Psoas muscle (tissue), 8 donors: ENCODE measurements around the gene ABHD3. TPM values are rescaled to one million over a fixed set of nuclear protein-coding genes. Genes with fewer than 3 reads are reported as not detected.

Experiments
- ATAC-seq, 4 donors: fragments of 200-7000 bp; cut with Tn5 transposase; one replicate each; pipeline ENCODE4 v1.9.1; 2020; ENCODE audit warnings: moderate library complexity in 3 of 4, mild to moderate bottlenecking in 2 of 4
- DNase-seq, 2 donors: peaks; one replicate each; pipeline ENCODE4 v3.0.0-alpha.2; 2020
- H3K27ac ChIP-seq: fragments of 200-600 bp; one replicate; pipeline ENCODE4 v1.8.0; 2022
- H3K27me3 ChIP-seq, 3 donors: fragments of 200-600 bp in 1 of 3; one replicate each; pipeline versions ENCODE4 v1.6.1 to v1.8.0; 2013 to 2022; ENCODE audit warnings: low read length in 2 of 3, mild to moderate bottlenecking in 2 of 3, moderate library complexity in 1 of 3; ENCODE audit not compliant: insufficient read depth in 3 of 3
- H3K36me3 ChIP-seq, 2 donors: fragments of 200-600 bp in 1 of 2; one replicate each; pipeline versions ENCODE4 v1.6.1 to v1.8.0; 2013 to 2022; ENCODE audit warnings: low read depth in 1 of 2, mild to moderate bottlenecking in 1 of 2, moderate library complexity in 1 of 2; ENCODE audit not compliant: insufficient read depth in 1 of 2
- H3K4me1 ChIP-seq: fragments of 200-600 bp; one replicate; pipeline ENCODE4 v1.8.0; 2022
- H3K4me3 ChIP-seq: fragments of 200-600 bp; one replicate; pipeline ENCODE4 v1.8.0; 2022; ENCODE audit warnings: mild to moderate bottlenecking
- H3K9me3 ChIP-seq: fragments of 200-600 bp; one replicate; pipeline ENCODE4 v1.8.0; 2022
- WGBS, 3 donors: extraction: QIAGEN DNeasy Blood & Tissue Kit; methylation state at CpG; one replicate each; pipeline versions ENCODE4 v1.1.6 to v1.1.7; 2013; 5-methylcytosine and 5-hydroxymethylcytosine counted together
- intact Hi-C, 2 donors: fragments of 100-400 bp; cut with DNase I; formaldehyde crosslinking; loops; one replicate each; pipeline versions ENCODE4 v1.11.0 to v1.14.2; 2022
- long read RNA-seq, 2 donors: library from polyadenylated mRNA; unstranded; transcript quantifications; one replicate each; pipeline ENCODE4 v2.0.0, GENCODE V29; 2021
- polyA plus RNA-seq, 3 donors: library from polyadenylated mRNA; stranded (reverse); fragments of 200-250 nt; gene quantifications; one replicate each; pipeline ENCODE4 v1.2.3, GENCODE V29; 2013
- total RNA-seq, 4 donors: library from RNA; stranded (reverse); fragmentation: NEBNext Ultra II Directional in 2 of 4; extraction: Animal tissue kit (Norgen Biotek cat#: 25700) in 2 of 4; gene quantifications; one replicate each; pipeline versions ENCODE4 v1.2.1 to v1.2.4, GENCODE V29; 2021 to 2023
- TF ChIP-seq, protein P1 (sequence below): fragments of 200-600 bp; IDR thresholded peaks from one replicate; pipeline ENCODE4 v1.8.0; 2022; ENCODE audit warnings: antibody characterized with exemption
- donor health status: healthy with polysubstance abuse.
- donor health status: DM: no; HTN: no; CAD: no; lungs with moderate emphysema.
- donor health status: Bipolar disorder and iron deficiency.
- donor health status: healthy.
- donor health status: DM: yes; HTN: yes; CAD: no.
- donor health status: DM: no; HTN: no; CAD: no.
- donor health status: DM: no; HTN: no; CAD: no.
- donor health status: DM: yes; HTN: yes; CAD: no.

Gene ABHD3, protein sequence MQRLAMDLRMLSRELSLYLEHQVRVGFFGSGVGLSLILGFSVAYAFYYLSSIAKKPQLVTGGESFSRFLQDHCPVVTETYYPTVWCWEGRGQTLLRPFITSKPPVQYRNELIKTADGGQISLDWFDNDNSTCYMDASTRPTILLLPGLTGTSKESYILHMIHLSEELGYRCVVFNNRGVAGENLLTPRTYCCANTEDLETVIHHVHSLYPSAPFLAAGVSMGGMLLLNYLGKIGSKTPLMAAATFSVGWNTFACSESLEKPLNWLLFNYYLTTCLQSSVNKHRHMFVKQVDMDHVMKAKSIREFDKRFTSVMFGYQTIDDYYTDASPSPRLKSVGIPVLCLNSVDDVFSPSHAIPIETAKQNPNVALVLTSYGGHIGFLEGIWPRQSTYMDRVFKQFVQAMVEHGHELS
- 10 to 100 TPM in 1 of 4 donors, 1 to 10 TPM in 3; 5.4 to 12.4 (median 6.2) TPM for total RNA-seq
- 1 to 10 TPM; 3.8 to 9.3 (median 4.2) TPM for polyA plus RNA-seq
- long read RNA-seq, donor 1, partial matches to known transcripts = 0 of 1 reads
- long read RNA-seq, donor 1, other reads (novel, unspliced or antisense) = 0 of 1 reads
- long read RNA-seq, donor 2, partial matches to known transcripts = 1 of 13 reads
- long read RNA-seq, donor 2, other reads (novel, unspliced or antisense) = 9 of 13 reads

DNA sequence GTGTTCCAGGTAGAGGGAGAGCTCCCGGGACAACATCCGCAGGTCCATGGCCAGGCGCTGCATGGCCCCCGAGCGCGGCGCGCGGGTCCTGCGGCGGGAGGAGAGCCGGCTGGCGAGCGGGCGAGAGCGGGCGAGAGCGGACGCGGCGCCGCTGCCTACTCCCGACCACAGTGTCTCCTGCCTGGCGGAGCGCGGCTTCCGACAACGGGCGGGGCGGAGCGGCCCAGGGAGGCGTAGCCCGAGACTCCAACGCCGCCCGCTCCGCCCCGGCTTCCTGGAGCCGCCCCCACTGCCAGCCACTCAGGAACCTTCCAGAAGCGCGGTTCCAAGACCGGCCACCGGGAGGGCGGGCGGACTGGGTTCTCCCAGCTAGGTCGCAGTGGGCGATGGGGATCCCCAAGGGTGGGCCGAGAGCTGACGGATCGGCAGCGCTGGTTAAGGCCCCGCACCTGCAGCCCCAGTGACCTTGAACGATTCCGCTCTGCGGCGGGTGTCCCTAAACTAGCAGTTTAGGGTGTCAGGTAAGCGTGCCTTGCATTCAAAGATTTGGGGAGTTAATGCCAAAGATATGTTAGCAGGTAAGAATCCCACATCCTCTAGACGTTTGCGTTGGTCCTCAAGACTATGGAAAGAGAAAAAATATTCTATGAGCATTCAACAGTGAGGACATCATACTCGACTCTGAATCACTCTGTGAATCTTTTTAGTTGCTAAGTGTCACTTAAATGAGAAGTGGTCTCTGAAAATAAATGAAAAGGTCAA lies at the start of gene ABHD3:
TSS of gene ABHD3 (minus strand) at position 172 of the 762 bp plus-strand sequence. CDS start at position 63, 109 bp downstream.
- peak; percentile 95 to 96 for DNase-seq
- peak; percentile 98 to 99 (median 98) for ATAC-seq
- H3K27me3 ChIP-seq = no peaks in the 10 kb centered on the region
- no peaks in the 10 kb centered on the region for H3K9me3 ChIP-seq
- peaks cover 10% of the 10 kb centered on the region for H3K4me1 ChIP-seq
- WGBS, 3 donors = 1 to 4% (median 1%) methylated on average over 33 to 60 of the region's 60 CpGs
- intact Hi-C loops = loop anchor here (2.0 to 5.0 kb wide), 2 partner anchors 36 to 38 kb away; partner anchors contain the start of gene MIB1 (in 2 of the 2)
- H3K4me3 ChIP-seq = peak within 1 kb of the TSS; percentile 95
- H3K27ac ChIP-seq = peak within 1 kb of the TSS; percentile 93
- TF ChIP-seq, protein P1, sequence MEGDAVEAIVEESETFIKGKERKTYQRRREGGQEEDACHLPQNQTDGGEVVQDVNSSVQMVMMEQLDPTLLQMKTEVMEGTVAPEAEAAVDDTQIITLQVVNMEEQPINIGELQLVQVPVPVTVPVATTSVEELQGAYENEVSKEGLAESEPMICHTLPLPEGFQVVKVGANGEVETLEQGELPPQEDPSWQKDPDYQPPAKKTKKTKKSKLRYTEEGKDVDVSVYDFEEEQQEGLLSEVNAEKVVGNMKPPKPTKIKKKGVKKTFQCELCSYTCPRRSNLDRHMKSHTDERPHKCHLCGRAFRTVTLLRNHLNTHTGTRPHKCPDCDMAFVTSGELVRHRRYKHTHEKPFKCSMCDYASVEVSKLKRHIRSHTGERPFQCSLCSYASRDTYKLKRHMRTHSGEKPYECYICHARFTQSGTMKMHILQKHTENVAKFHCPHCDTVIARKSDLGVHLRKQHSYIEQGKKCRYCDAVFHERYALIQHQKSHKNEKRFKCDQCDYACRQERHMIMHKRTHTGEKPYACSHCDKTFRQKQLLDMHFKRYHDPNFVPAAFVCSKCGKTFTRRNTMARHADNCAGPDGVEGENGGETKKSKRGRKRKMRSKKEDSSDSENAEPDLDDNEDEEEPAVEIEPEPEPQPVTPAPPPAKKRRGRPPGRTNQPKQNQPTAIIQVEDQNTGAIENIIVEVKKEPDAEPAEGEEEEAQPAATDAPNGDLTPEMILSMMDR = peak; percentile 60
- H3K36me3 ChIP-seq = peaks cover 0 to 29% of the 10 kb centered on the region in 2 donors

DNA sequence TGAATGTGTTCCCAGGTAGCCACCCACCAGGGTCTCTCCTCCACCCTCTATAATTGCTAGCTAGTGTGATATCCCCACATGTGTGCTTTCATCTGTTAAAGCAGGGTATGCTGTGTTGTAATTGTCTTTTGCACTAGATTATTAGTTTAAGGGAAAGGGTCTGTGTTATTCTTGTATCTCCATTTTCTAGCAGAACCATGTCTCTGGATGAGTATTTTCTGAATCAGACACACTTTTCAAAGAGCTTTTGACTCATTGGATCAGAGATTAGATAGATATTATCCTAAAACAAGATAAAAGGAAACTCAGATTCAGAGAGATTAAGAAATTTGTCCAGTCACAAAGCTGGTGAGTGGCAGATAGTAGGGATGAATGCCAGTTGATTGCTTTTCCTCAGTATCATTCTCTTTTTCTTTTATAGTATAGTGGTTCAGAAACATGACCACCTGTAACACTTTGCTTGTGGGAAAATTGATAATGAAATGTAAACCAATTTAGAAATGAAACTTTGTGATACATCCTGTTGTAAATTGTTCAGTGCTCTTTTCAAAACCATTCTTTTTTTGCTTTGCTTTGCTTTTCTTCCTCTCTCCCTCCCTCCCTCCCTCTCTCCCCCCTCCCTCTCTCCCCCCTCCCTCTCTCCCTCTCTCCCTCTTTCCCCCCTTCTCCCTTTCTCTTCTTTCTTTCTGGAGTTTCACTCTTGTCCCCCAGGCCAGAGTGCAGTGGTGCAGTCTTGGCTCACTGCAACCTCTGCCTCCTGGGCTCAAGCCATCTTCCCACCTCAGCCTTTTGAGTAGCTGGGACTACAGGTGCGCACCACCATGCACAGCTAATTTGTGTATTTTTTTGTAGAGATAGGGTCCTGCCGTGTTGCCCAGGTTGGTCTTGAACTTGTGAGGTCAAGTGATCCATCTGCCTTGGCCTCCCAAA lies 43.5 kb upstream of the ABHD3 start:
- Histone ChIP-seq H3K4me3 (no peak overlapping the region), H3K36me3 (no peaks in the 10 kb centered on the region), H3K27me3 (no peaks in the 10 kb centered on the region), H3K9me3 (no peaks in the 10 kb centered on the region), H3K27ac (no peak overlapping the region), H3K4me1 (peaks cover 25% of the 10 kb centered on the region)
- 87 to 89% (median 87%) methylated on average over 2 of the region's 2 CpGs for WGBS, 3 donors
- no peak for ATAC-seq
- TF ChIP-seq, protein P1 = no peak
- DNase-seq = no peak
- intact Hi-C loops = no loop called here

DNA sequence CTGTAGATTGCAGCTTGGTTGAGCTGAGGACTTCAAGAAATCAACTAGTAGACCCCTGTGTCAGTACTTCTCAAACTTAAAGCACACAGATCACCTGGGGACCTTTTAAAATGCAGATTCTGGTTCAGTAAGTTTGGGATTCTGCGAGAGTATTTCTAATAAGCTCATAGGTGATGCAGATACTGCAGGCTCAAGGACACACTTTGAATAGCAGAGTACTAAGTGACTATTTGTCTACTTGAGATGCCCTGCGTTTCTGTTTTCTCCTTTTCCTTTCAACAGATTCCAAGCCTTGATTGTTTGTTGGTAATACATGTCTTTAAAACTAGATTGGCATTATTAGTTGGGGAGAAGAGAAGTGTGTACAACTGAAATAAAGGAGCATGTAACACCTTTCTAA lies 42.7 kb upstream of the ABHD3 start:
- intact Hi-C loops = no loop called here
- Histone ChIP-seq H3K27me3 (no peaks in the 10 kb centered on the region), H3K36me3 (no peaks in the 10 kb centered on the region), H3K9me3 (no peaks in the 10 kb centered on the region), H3K4me1 (peaks cover 25% of the 10 kb centered on the region), H3K4me3 (no peak overlapping the region), H3K27ac (no peak overlapping the region)
- TF ChIP-seq, protein P1 = no peak
- DNase-seq = no peak
- no peak for ATAC-seq
- 52 to 62% (median 54%) methylated on average over 2 of the region's 2 CpGs for WGBS, 3 donors

DNA sequence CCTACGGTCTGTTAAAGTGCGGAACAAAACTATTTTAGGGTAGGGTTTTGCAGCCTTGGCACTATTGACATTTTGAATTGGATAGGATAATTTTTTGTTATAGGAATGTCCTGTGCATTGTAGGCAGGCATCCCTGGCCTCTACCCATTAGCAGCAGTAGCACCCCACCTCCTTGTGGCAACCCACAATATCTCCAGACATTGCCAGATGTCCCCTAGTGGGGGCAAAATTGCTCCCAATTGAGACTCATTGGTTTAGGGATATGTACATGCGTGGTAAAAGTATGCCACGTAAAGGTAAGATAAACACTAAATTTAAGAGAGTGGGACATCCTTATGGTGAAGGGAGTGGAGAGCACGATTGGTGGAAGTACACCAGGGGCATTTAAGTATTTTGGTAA lies 40.7 kb upstream of the ABHD3 start:
- 75 to 92% (median 82%) methylated on average over 5 of the region's 5 CpGs for WGBS, 3 donors
- TF ChIP-seq, protein P1 = no peak
- intact Hi-C loops = no loop called here
- no peak for ATAC-seq
- Histone ChIP-seq H3K9me3 (no peaks in the 10 kb centered on the region), H3K27me3 (no peaks in the 10 kb centered on the region), H3K4me1 (peaks cover 21% of the 10 kb centered on the region), H3K4me3 (no peak overlapping the region), H3K27ac (no peak overlapping the region), H3K36me3 (no peaks in the 10 kb centered on the region)
- DNase-seq = no peak
